NB4 (cell line): Measurements from ENCODE around the gene GSTO2.

Experiments used
- DNase-seq: peaks from one replicate; pipeline ENCODE4 v3.0.0; 2010; ENCODE audit warnings: low read depth
- H3K4me3 ChIP-seq: one replicate; pipeline ENCODE4 v1.5.1; 2011; ENCODE audit warnings: mild to moderate bottlenecking, low read depth, low read length, moderate library complexity
- MAX ChIP-seq: IDR thresholded peaks from 2 replicates; pipeline ENCODE4 v1.6.1; 2011; ENCODE audit warnings: low read depth, low read length
- MYC ChIP-seq: IDR thresholded peaks from 2 replicates; pipeline ENCODE4 v1.6.1; 2011; ENCODE audit warnings: low read depth, low read length
- POLR2A ChIP-seq: IDR thresholded peaks from 2 replicates; pipeline ENCODE4 v1.6.1; 2011; ENCODE audit warnings: mild to moderate bottlenecking; ENCODE audit not compliant: insufficient read length; ENCODE audit errors: extremely low read depth
- TF ChIP-seq, protein P1 (sequence below): IDR thresholded peaks from one replicate; pipeline ENCODE4 v1.5.1; 2012; ENCODE audit warnings: low read depth, low read length

Gene GSTO2

DNA sequence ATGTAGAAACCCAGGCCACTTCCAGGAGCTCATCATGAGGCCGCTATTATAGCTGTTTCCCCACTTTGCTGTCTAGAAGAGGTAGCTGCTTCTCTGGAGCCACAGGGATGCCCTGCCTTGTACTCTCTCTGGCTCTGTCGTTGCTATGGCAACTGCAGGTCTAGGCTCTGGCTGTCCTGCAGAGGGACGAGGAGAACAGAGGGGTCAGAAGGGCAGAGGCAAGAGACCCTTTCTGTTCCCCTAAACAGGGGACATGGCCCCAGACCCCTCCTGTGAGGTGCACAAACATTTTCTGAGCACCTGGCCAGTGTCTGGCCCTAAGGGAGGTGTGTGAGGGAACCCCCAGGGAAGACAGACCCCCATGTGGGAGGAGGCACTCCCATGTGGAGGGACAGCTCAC, 37.9 kb downstream of the GSTO2 start:
- DNase-seq: no peak
- no peak overlapping the region for H3K4me3 ChIP-seq
- TF ChIP-seq MYC: no peak

DNA sequence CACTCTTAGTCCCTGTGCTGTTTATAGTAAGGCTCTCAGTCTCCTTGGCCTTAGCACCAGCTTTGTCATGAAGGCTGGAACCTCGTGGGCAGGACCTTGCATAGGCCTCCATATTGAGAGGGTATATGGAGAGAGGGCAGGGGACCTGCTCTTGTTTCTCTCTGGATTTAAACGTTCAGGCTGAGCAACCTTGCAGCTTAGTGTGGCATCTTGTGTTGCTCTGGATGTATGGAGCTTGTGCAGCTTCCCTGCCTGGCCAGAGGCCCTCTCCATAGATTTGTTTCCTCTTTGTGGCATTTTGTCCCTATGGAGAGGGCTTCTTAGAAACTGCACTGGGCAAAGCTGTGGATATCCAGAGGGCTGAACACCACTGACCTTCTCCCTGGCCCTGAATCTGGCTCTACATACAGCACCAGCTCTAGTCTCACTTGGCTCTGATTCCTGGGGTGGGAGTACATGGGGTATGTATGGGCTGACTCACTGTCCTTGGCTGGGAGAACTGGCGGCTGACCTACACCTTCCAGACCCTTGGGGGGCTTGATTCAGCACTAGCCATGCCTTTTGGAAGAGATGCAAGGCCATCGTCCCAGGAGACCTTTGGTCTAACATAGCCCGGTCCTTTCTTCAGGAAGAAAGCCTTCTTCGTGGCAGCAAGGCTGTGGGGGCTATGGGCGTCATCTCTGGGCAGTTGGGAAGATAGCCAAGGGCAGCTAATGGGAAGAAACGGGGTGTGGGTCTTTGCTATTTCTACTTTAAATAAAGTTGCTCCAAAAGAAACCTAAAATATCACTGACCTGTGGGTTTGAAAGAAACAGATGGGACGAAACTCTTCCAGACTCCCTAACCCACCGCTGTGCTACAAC, 38.8 kb downstream of the GSTO2 start:
- no peak overlapping the region for H3K4me3 ChIP-seq
- DNase-seq: no peak
- TF ChIP-seq POLR2A: no peak
- TF ChIP-seq MAX: no peak
- TF ChIP-seq, protein P1, sequence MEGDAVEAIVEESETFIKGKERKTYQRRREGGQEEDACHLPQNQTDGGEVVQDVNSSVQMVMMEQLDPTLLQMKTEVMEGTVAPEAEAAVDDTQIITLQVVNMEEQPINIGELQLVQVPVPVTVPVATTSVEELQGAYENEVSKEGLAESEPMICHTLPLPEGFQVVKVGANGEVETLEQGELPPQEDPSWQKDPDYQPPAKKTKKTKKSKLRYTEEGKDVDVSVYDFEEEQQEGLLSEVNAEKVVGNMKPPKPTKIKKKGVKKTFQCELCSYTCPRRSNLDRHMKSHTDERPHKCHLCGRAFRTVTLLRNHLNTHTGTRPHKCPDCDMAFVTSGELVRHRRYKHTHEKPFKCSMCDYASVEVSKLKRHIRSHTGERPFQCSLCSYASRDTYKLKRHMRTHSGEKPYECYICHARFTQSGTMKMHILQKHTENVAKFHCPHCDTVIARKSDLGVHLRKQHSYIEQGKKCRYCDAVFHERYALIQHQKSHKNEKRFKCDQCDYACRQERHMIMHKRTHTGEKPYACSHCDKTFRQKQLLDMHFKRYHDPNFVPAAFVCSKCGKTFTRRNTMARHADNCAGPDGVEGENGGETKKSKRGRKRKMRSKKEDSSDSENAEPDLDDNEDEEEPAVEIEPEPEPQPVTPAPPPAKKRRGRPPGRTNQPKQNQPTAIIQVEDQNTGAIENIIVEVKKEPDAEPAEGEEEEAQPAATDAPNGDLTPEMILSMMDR: no peak
- no peak for TF ChIP-seq MYC

GRCh38 chr10:104308439-104308903, 39.5 kb downstream of the GSTO2 start:
- no peak overlapping the region for H3K4me3 ChIP-seq
- TF ChIP-seq, protein P1: no peak
- no peak for DNase-seq

GRCh38 chr10:104309980-104310978, 41.3 kb downstream of the GSTO2 start:
- H3K4me3 ChIP-seq: no peak overlapping the region
- no peak for DNase-seq
- TF ChIP-seq MYC: no peak
- TF ChIP-seq, protein P1: no peak
- no peak for TF ChIP-seq MAX
- TF ChIP-seq POLR2A: no peak

- no peak for DNase-seq
- no peak overlapping the region for H3K4me3 ChIP-seq
- TF ChIP-seq MAX (no peak), MYC (no peak), POLR2A (no peak)
- TF ChIP-seq, protein P1: no peak
Observed at GRCh38 chr10:104311184-104311720, 42.3 kb downstream of the GSTO2 start.
